NCI-H524 treated with DMSO at 0.1 percent for 48 hours (cell line): ENCODE results near the gene AMBRA1.
A peak's percentile ranks its signal among the peaks of the same experiment; 100 is the strongest.
"Not testable (repeated sequence)": the region's sequence is repeated elsewhere in the genome, so short reads cannot be mapped to it uniquely, and the experiment has no call there.

ENCODE experiments used
- DNase-seq: peaks from one replicate; lab custom pipeline; 2025; lab: John Stamatoyannopoulos, UW

The AMBRA1 gene

GRCh38 chr11:46533396-46534100 is 60.3 kb downstream of the AMBRA1 start:
- no peak for DNase-seq

GRCh38 chr11:46529928-46530574 is 63.8 kb downstream of the AMBRA1 start:
- DNase-seq, result no peak

- DNase-seq, result no peak
Observed at GRCh38 chr11:46529095-46529905, 64.5 kb downstream of the AMBRA1 start.

DNA sequence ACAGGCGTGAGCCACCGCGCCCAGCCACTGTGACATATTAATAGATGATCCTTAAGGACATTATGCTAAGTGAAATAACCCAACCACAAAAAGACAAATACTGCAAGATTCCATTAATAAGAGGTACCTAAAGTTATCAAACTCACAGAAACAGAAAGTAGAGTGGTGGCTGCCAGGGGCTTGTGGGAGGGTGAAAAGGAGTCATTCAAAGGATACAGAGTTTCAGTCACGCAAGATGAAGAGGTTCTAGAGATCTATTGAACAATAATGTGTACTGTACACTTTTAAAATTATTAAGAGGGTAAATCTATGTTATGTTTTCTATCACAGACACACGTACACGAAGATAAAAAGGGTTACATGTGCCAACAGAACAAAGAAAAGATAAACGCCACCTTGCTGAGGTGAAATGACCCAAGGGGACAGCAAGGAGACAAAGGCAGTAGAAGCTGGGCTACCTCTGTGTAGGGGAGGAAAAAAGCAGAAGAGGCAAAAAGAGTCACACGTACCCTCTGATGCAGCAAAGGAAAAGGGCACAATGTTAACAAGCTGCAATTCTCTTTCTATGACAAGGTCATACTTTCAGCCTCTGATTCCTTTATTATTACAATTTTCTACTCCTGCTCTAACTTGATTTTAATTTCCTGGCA is 65.3 kb downstream of the AMBRA1 start:
- DNase-seq, result no peak

GRCh38 chr11:46527591-46528130 is 66.2 kb downstream of the AMBRA1 start:
- no peak for DNase-seq

DNA sequence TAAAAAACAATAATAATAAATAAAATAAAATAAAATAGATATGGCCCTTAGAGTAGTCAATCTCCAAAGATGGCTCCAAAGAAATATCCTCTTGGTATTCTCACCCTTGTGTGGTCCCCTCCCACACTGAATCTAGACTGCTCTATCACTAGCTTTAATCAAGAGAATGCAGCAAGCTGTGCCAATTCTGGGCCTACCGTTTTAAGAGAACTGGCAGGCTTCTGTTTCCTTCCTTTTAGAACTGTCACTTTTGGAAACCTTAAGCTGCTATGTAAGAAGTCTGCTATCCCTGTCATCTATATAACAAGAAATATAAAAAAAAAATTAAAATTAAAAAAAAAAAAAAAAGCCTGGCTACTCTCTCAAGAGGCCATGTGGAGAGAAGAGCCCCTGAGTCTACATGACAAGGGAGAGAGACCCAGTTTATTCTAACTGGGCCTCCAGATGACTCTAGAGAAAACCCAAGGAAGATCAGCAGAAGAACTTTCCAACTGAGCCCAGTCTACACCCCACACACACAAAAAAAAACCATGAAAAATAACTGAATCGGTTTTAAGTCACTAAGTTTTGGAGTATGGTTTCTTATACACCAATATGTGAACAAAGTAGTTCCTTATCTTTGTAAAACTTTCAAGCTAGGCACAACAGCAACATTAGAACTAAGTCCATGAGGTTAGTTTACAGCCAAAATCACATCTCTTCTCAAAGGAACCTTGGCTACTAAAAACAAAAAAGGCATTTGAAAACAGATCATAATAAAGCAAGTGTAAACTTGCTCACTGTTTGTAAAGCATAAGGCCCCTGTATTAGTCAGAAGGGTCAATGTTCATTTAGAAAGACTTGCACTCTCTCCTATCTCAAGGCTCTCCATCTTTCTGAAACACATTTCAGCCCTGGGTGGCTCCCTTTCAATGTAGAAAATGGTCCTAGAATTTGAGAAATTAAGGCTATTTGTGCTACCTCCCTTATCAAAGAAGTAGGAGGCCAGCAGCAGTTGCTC is 67.3 kb downstream of the AMBRA1 start:
- DNase-seq, result no peak

- DNase-seq, result no peak
Observed at GRCh38 chr11:46524201-46524770, 69.5 kb downstream of the AMBRA1 start.

DNA sequence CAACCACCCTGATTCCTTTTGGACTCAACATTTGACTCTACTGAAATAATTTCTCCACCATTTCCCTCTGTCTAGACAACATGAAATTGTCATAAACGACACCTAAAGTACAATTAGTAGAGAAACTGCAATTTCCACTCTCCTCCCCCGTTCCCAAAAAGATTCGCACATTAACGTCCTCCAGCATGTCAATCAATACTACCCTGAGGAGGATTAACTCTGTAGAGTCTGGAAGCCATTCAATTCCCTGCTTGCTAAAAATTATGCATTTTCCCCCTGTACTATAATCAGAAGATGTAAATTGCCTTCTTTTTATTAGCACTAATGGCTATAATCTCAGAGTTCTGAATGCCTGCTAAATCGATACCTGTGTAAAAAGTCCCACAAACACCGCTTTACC is 70.5 kb downstream of the AMBRA1 start:
- DNase-seq, result no peak

- DNase-seq, result no peak
Observed at GRCh38 chr11:46522682-46523281, 71.0 kb downstream of the AMBRA1 start.

- DNase-seq, result no peak
Observed at GRCh38 chr11:46521961-46522681, 71.7 kb downstream of the AMBRA1 start.

- DNase-seq, result no peak
Observed at GRCh38 chr11:46520971-46521745, 72.7 kb downstream of the AMBRA1 start.

DNA sequence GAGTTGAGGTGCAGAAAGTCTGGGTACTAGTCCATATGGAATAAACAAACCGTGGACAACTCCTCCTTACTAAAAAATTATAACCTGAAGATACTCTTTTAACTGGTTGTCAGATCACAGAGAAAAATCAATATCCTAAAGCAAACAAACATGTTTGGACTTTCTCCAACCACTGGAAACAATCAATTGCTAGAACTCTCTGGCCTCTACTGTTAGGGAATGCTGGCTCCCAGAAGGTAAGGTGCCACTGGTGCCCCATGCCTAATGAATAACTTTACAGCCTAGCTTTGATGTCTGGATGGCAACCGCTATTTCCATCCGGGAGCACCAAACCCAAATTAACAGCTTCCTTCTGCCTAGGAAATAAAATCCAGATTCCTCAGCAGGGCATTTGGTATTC is 74.5 kb downstream of the AMBRA1 start:
- no peak for DNase-seq

GRCh38 chr11:46518928-46519327 is 74.9 kb downstream of the AMBRA1 start:
- not testable (repeated sequence) for DNase-seq

DNA sequence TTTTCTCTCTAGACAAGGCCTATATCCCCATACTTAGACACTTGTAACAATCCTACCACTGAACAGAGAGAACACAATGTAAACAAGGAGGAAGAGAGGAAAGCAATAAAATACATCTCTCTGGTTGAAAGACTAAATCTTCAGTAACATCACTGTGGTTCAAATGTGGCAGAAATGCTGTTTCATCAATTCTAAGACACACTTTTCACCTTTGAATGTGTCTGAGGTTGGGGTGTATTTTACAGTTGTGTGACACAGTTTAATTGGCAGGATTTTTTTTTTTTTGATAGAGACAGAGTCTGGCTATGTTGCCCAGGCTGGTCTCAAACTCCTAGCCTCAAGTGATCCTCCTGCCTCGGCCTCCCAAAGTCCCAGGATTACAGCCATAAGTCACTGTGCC is 79.5 kb downstream of the AMBRA1 start:
- DNase-seq, result no peak

GRCh38 chr11:46513934-46514342 is 79.9 kb downstream of the AMBRA1 start:
- DNase-seq, result peak; percentile 72

DNA sequence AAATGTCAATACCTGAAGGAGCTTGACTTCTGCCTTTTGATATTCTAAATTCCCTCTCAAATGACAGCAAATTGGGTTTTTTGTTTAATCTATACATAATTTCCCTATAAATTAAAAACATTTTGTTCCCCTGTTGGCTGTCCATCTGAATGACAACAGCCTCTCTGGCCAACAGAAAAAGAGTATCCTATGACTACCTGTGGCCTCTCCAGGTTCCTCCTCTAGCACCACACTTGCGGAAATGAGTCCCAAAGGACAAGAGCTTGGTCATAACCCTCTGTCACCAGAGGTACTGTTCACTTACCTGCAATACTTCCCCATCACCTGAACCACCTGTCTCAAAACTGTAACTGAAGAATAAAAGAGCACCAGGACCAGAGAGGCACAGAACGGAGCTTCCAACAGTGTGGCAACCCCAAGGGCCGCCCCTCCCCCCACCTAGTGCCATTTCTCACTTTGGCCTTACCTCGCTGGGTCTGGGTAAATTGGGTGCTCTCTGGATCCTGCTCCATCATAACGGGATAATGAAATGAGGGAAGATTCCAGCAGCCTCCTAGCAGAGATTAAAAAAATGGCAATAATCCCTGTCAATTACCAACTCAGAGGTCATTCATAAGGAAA is 81.5 kb downstream of the AMBRA1 start:
- no peak for DNase-seq

GRCh38 chr11:46511342-46511741 is 82.5 kb downstream of the AMBRA1 start:
- DNase-seq, result no peak

- DNase-seq, result no peak
Observed at GRCh38 chr11:46508360-46508759, 85.5 kb downstream of the AMBRA1 start.
